ACC112 (cell line): Measurements from ENCODE around the gene MFRP.

Experiments used
- H2AFZ ChIP-seq: fragments of 200-600 bp; sonication (generic); one replicate; pipeline ENCODE4 v1.6.0; 2017; ENCODE audit warnings: antibody characterized with exemption, low read length; ENCODE audit not compliant: unreplicated experiment
- H3K27ac ChIP-seq: fragments of 200-600 bp; sonication (generic); 2 replicates; pipeline ENCODE4 v1.5.1; 2014; ENCODE audit warnings: low read depth, mild to moderate bottlenecking, antibody characterized with exemption, low read length, moderate library complexity
- H3K27me3 ChIP-seq: fragments of 200-600 bp; sonication (generic); 2 replicates; pipeline ENCODE4 v1.6.1; 2014; ENCODE audit warnings: mild to moderate bottlenecking, antibody characterized with exemption, low read length, moderate library complexity, mixed read lengths; ENCODE audit not compliant: insufficient read depth
- H3K36me3 ChIP-seq: fragments of 200-600 bp; sonication (generic); 2 replicates; pipeline ENCODE4 v1.6.1; 2016; ENCODE audit warnings: mild to moderate bottlenecking, antibody characterized with exemption, low read length, moderate library complexity, mixed read lengths; ENCODE audit not compliant: insufficient read depth
- H3K4me1 ChIP-seq: fragments of 200-600 bp; sonication (generic); one replicate; pipeline ENCODE4 v1.6.1; 2016; ENCODE audit warnings: low read length, mixed read lengths; ENCODE audit not compliant: insufficient read depth, unreplicated experiment, control insufficient read depth
- H3K4me3 ChIP-seq: fragments of 200-600 bp; sonication (generic); 2 replicates; pipeline ENCODE4 v1.5.1; 2014; ENCODE audit warnings: mild to moderate bottlenecking, low read depth, low read length
- H3K79me2 ChIP-seq: fragments of 200-600 bp; sonication (generic); one replicate; pipeline ENCODE4 v1.6.0; 2016; ENCODE audit warnings: low read length; ENCODE audit not compliant: control insufficient read depth, unreplicated experiment, insufficient read depth

MFRP gene

GRCh38 chr11:119299416-119299815 lies 47.1 kb downstream of the MFRP start:
- H2AFZ ChIP-seq: no peak overlapping the region
- H3K36me3 ChIP-seq: peaks cover 23% of the 10 kb centered on the region; the same call in 1 of the 2 replicates

GRCh38 chr11:119298726-119299125 lies 47.8 kb downstream of the MFRP start:
- Histone ChIP-seq H3K4me3 (no peak overlapping the region), H3K36me3 (peaks cover 22% of the 10 kb centered on the region; the same call in 1 of the 2 replicates), H3K4me1 (no peaks in the 10 kb centered on the region), H3K27ac (no peak overlapping the region), H2AFZ (no peak overlapping the region), H3K79me2 (no peaks in the 10 kb centered on the region), H3K27me3 (no peaks in the 10 kb centered on the region)

More at GRCh38 chr11:119299416-119299815, 47.1 kb downstream of the MFRP start:
- Histone ChIP-seq H3K27ac (no peak overlapping the region), H3K4me1 (no peaks in the 10 kb centered on the region), H3K79me2 (no peaks in the 10 kb centered on the region), H3K27me3 (no peaks in the 10 kb centered on the region), H3K4me3 (no peak overlapping the region)

- no peaks in the 10 kb centered on the region for H3K27me3 ChIP-seq
- H2AFZ ChIP-seq: no peak overlapping the region
- no peak overlapping the region for H3K27ac ChIP-seq
- H3K36me3 ChIP-seq: peaks cover 14% of the 10 kb centered on the region; the same call in 1 of the 2 replicates
- no peak overlapping the region for H3K4me3 ChIP-seq
- H3K4me1 ChIP-seq: no peaks in the 10 kb centered on the region
- no peaks in the 10 kb centered on the region for H3K79me2 ChIP-seq
Observed at GRCh38 chr11:119297938-119298337, 48.6 kb downstream of the MFRP start.

- Histone ChIP-seq H3K27me3 (no peaks in the 10 kb centered on the region), H3K36me3 (peaks cover 14% of the 10 kb centered on the region; the same call in 1 of the 2 replicates), H3K27ac (no peak overlapping the region), H3K4me1 (no peaks in the 10 kb centered on the region), H3K4me3 (no peak overlapping the region), H2AFZ (no peak overlapping the region), H3K79me2 (no peaks in the 10 kb centered on the region)
Observed at GRCh38 chr11:119295178-119295577, 51.3 kb downstream of the MFRP start.

GRCh38 chr11:119293461-119293860 lies 53.0 kb downstream of the MFRP start:
- H3K4me1 ChIP-seq: no peaks in the 10 kb centered on the region
- H2AFZ ChIP-seq: no peak overlapping the region
- H3K27me3 ChIP-seq: no peaks in the 10 kb centered on the region
- H3K4me3 ChIP-seq: no peak overlapping the region
- no peak overlapping the region for H3K27ac ChIP-seq
- H3K79me2 ChIP-seq: no peaks in the 10 kb centered on the region
- H3K36me3 ChIP-seq: peaks cover 14% of the 10 kb centered on the region; the same call in 1 of the 2 replicates

- H3K36me3 ChIP-seq: peaks cover 5% of the 10 kb centered on the region; the same call in 1 of the 2 replicates
Observed at GRCh38 chr11:119290894-119291497, 55.5 kb downstream of the MFRP start.

More at GRCh38 chr11:119290894-119291497, 55.5 kb downstream of the MFRP start:
- no peaks in the 10 kb centered on the region for H3K4me1 ChIP-seq
- H2AFZ ChIP-seq: no peak overlapping the region
- H3K4me3 ChIP-seq: no peak overlapping the region
- no peaks in the 10 kb centered on the region for H3K79me2 ChIP-seq
- H3K27ac ChIP-seq: no peak overlapping the region
- H3K27me3 ChIP-seq: no peaks in the 10 kb centered on the region
